Vagina (tissue), 2 donors: ENCODE measurements around the gene ZNF431.

Source experiments
- POLR2A ChIP-seq, 2 donors: fragments of 450-650 bp; IDR thresholded peaks; one replicate each; pipeline ENCODE4 v1.6.1; 2017; ENCODE audit warnings: antibody characterized with exemption in 2 of 2, mild to moderate bottlenecking in 2 of 2, moderate library complexity in 2 of 2
- POLR2AphosphoS5 ChIP-seq, 2 donors: sonication (generic); formaldehyde crosslinking; IDR thresholded peaks; one replicate each; pipeline ENCODE4 v1.9.0; 2017; ENCODE audit warnings: antibody characterized with exemption in 2 of 2, mild to moderate bottlenecking in 2 of 2, low read depth in 1 of 2; ENCODE audit not compliant: insufficient read depth in 1 of 2
- TF ChIP-seq, protein P1 (sequence below), 3 experiments: fragments of 450-650 bp in 2 of 3; fragments of 200-600 bp in 1 of 3; sonication (generic) in 1 of 3; IDR thresholded peaks; one replicate each; pipeline ENCODE4 v1.5.1; 2017 to 2019; ENCODE audit warnings: antibody characterized with exemption in 3 of 3, mild to moderate bottlenecking in 2 of 3, moderate library complexity in 2 of 3

GRCh38 chr19:21143428-21143827 is 1.6 kb downstream of the ZNF431 start:
- TF ChIP-seq, protein P1, sequence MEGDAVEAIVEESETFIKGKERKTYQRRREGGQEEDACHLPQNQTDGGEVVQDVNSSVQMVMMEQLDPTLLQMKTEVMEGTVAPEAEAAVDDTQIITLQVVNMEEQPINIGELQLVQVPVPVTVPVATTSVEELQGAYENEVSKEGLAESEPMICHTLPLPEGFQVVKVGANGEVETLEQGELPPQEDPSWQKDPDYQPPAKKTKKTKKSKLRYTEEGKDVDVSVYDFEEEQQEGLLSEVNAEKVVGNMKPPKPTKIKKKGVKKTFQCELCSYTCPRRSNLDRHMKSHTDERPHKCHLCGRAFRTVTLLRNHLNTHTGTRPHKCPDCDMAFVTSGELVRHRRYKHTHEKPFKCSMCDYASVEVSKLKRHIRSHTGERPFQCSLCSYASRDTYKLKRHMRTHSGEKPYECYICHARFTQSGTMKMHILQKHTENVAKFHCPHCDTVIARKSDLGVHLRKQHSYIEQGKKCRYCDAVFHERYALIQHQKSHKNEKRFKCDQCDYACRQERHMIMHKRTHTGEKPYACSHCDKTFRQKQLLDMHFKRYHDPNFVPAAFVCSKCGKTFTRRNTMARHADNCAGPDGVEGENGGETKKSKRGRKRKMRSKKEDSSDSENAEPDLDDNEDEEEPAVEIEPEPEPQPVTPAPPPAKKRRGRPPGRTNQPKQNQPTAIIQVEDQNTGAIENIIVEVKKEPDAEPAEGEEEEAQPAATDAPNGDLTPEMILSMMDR (IDR thresholded peaks at IDR 0.05): no peak
- no peak for TF ChIP-seq POLR2A (IDR thresholded peaks at IDR 0.05)
- TF ChIP-seq POLR2AphosphoS5 (IDR thresholded peaks at IDR 0.05; ENCODE audit: insufficient read depth in 1 of 2, low read depth in 1 of 2): no peak
